Iris pigment epithelial cell (primary cell): ENCODE data around the gene ASTN2.

ENCODE experiments used
- DNase-seq: peaks from one replicate; pipeline ENCODE4 v3.0.0-alpha.2; 2011; ENCODE audit warnings: low read depth

The ASTN2 gene

DNA sequence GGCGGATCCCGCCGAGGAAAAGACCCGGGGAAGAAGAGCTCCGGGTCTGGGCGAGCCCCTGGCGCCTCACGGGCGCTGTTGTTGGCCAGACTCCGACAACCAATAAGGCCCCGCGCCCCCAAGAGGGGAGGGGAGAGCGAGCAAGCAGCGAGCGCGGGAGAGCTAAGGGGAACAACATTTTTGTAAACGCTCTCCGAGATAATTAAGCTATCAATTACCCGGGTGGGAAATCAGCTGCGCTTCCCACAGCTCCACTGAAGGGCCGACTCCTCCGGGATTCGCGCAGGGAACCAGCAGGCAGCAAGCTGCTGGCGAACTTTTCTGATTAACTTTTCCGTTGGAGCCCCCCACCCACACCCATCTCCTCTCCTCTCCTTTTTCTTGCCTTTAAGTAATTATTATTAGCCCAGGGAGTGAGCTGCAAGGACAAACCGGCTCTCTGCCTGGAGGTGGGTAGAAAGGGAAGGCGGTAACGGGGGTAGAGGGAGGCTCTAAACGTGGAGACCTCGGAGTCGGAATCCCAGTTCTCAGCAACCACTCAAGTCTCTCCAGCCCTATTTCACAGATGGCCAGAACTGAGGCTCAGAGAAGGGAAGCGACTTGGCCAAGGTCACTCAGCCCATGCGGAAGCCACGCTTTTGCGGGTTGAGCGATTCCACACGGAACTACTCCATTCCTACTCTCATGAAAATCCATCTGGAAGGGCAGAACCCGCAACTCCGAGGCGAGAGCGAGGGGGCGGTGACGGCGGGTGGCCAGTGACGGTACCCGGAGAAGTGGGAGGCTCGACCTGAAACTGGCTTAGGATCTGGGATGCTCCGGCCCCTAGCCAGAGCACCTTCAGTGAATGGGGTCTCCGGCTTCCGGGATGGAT lies 1.3 kb downstream of the ASTN2 start:
- DNase-seq: no peak

DNA sequence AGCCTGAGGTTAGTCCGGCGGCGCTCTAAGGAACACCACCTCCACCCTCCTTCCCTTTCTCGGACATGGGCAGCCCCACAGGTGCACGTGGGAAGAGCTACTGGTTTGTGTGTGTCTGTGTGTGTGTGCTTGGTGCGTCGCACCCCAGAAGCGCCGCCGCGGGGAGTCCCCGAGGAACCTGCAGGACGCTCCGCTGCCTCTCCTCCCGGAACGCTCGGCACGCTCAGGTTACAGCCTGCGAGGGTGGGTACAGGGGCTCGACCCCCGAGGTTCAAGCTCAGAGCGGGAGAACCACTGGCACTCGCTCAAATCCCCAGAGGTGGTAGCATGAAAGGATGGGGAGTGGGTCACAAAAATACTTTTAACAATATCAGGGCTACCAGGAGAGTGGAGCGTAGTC lies 2.0 kb downstream of the ASTN2 start:
- no peak for DNase-seq

DNA sequence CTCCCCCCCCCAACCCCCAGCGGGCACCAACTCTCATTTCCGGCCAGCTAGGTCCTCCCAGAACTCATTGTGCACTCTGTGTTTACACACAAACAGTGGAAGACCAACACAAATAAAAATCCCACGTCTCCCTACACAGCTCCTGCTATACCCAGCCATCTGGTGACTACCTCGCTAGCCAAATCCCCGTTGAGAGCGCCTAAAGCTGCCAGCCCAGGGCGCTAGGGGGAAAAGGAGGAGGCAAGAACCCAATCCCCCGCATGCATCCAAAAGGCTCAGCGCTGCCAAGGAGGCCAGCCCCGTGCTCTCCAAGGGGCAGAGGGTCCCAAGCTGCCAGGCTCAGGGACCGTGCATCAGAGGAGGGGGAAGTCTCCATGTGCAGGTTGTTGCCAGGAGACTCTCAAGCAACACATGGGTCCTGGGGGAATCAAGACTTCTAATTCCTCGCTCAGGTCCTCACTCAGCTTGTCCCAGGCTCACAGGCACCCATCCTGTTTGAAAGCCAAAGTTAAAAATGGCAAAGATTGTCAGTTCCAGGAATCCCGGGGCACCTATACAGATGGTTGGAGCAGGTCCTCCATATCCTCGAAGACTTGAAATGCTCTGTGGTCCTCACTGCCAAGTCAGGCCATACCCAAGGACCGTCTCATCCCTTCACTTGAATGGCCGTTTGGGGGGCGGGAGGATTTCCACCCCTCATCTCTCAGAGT lies 2.7 kb downstream of the ASTN2 start:
- no peak for DNase-seq

DNA sequence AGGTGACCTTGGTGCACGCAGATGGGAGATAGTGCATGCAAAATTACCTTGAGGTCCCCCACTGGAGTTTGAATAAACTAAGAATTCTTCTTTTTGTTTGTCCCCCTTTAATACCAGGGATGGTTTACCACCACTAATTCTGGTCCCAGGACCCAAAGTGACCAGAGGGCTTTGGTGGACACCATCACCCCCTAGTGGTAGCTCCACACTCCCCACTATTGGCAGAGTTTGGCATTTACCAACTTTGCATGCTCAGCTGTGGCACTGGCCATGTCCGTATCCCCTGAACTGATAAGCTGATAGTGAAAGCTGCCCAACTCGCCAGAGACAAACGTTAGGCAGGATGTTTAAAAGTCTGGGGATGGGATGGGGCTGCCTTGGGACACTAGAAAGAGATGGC lies 3.3 kb downstream of the ASTN2 start:
- peak; percentile 22 for DNase-seq

DNA sequence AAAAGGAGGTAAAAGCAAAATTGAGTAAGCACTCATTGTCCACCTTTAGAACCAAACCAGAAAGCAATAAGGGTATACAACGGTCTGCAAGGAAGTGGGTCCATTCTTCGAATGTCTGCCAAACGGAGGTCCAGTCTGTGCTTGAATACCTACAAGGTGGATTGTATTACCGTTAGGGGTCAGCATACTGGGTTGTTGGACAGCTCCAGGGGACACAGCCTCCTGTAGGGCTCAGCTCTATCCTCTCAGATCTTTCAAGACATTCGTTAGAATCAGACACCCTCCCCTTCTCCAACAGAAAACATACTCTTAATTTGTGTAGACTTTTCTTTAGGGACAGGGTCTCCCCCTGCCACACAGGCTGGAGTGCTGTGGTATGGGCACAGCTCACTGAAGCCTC lies 5.5 kb downstream of the ASTN2 start:
- DNase-seq: no peak

DNA sequence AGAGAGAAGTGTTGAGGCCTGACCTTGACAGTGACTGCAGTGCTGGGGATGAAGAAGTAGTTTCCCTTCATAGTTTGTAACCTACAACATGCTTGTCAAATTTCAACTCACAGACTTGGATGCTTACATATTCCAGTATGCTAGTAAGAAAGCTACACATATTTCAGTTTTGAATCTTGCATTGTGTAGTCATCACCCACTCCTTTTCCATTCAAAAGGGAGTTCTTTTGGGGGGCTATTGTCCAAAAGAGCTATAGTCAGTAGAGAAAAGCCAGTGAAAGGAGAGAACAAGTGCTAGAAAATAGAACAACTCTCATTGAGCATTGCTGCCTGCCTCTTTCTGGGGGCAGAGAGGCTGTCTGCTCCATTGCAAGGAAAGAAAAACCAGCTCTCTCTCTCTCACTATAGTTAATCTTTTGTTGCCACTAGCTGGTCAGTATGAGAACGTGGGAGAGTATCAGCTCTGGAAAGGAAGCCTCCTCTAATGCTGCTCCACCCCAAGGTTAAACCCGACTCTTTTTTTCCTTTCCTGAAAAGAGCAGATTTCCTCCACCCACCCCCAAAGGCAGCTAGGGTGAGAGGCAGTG lies 7.3 kb downstream of the ASTN2 start:
- DNase-seq: no peak

DNA sequence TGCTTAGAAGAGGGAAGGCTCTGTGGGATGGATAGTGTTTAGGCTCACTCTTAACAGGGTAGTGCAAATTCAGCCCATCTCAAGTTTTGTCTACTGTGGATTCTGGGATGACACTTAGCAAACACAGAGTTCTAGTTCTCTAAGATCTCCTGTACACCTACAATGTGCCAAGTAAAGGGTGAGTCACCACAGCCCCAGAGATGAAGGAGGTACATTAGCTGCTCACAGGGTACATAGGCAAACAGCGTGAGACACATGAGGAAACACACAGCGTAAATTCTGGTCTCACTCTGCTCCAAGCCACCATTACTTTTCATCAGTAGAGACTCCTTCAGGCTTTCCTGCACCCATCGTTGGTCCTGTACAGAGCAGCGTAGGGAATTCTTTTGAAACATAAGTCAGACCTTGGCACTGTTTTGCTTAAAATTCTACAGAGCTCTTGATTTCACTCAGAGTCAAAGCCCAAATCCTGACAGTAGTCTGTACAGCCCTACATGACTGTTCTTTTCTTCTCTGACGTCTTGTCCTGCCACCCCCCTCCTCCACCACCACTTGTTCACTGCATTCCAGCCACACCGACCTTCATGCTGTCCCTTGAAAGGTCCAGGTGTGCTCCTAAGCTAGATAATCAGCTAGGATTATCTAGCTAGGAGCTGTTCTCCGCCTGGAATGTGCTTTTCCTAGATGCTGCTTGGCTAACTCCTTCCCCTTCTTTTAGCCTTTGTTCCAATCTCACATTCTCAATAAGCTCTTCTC lies 8.7 kb downstream of the ASTN2 start:
- no peak for DNase-seq

DNA sequence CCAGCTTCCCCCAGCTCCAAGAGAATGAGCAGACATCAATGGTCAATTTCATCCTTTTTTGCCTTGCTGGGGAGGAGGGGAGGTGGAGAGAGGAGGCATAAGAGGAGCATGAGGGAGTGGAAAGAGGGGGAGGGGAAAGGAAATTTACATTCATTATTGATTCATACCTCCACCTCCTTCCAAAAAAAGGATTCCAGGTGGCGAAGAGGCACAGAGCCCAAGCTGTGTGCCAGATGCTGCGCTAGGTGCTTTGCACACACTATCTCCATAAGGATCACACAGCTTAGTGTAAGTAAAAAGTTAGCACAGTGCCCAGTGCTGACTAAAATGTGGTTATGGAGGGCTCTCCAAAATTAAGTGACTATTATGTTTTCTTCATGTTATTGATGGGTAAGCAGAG lies 11.0 kb downstream of the ASTN2 start:
- DNase-seq: no peak

DNA sequence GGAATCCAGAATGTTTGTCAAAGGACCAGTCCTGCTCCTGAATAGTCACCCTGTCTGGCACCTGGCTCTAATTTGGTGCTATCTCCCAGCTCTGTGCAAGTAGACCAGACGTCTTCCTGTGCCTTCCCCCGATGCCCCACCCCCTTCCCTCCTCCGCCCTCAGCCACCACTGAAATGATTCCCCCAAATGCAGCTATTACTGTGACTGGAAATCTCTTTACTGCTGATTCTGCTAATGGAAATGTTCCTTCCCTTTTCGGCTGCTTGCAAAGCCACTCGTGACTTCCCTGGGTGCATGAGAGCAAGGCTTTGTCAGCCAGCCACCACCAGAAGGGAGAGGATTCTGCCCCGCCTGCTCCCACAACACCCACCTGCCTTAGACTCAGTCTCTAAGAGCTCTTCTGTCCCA lies 11.4 kb downstream of the ASTN2 start:
- DNase-seq: no peak

DNA sequence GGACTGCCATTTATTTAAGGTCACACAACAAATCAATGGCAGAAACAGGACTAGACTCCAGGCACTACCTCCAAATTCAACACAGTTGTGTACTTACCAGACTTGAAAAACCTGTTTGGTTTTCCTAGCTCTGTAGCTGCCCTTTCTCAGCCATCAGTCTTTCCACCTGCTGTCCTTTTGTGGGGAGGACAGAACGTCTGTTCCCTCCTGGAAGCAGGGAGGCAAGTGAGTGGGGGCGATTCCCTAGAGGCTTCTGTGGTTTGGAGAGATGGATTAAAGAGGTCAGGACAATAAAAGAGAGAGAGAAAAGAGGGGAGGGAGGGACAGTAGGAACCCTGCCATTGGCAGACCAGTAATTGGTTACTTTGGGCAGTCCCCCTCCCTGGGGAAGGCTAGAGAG lies 14.7 kb downstream of the ASTN2 start:
- no peak for DNase-seq

DNA sequence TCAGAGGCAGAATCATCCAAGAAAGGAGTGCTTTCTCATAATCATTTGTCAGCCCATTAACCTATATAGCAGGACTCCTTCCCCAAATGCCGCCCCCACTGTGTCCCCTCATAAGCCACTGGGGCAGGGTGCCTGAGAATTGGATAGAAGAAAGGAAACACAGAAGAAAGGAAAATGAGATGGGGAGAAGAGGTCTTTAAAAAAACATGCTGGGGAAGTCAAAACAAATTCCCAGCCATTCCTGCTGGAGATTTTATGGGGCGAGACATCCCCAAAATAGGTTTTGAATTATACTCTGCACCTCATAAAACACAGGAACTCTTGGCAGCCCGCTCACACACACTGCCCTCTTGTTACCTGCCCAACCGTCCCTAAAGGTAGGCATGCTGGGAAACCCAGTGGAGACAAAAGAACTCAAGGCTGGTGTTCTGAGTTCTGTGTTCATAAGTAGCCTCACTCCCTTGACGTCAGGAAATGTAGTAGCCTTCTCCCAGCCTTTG lies 19.7 kb downstream of the ASTN2 start:
- DNase-seq: no peak

DNA sequence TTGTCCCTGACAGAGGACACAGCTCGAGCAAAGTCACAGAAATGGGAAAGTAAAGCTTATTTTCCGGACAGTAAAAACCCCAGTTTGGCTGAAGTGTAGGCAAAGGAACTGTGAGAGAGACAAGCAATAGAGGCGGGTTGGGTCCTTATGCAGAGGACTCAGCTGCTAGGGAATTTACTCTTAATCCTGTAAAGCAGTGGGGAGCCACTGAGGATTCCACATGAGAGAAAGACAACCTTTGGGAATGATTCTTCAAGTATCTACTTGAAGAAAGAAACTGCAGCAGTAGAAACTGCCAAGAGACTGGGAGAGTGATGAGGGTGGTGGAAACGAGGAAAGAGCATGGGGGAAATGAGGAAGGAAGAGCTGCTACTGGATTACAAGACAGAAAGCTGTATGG lies 20.2 kb downstream of the ASTN2 start:
- DNase-seq: no peak

DNA sequence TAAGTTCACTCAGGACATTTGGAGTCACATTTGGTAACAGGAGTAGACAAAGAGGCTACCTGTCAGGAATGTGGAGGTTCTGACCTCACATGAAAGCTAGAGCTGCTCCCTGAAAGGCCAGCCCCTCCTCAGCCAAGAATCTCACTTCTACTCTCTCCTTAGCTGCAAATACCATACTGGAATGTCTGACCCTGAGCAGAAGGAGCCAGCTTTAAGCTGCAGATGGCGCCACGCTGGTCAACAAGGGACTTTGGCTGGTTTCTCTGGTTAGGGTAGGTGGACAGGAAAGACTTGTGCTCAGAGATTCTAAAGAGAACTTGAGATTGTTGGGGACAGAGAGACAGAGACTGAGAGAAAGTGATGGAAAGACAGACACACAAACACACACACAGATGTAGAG lies 21.9 kb downstream of the ASTN2 start:
- no peak for DNase-seq

DNA sequence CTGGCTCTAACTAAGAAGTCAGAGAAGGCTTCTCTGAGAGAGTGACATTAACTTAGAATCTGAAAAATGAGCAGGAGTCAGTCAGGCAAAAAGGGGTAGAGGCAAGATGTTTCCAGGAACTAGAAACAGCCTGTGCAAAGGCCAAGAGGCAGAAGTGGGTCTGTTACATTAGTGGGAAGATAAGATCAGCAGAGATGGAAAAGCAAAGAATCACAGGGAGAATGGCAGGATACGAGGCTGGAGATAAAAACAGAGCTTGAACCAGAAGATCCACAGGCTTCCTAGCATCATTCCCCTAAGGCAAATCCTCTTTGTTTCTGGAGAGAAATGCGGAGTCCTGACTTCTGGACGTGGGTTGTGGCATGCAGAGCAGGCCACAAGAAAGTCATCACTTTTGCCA lies 27.4 kb downstream of the ASTN2 start:
- DNase-seq: no peak

DNA sequence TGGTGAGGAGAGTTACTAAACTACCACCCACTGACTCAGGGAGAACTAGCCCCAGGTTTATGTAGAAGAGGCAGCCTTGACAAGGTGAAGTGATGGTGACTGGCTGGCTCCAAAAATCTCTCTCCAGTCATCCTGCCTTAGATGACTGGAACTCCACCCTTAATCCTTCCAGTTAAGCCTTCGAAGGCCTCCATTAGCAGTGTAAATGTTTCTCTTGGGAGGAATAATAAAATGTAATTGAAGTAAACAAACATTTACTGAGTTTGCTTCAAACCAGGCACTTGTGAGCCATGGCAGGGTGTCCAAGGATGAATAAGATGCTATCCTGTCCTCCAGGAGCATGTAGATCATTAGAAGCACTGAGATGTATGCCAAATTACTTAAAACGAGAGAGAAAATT lies 35.5 kb downstream of the ASTN2 start:
- no peak for DNase-seq

DNA sequence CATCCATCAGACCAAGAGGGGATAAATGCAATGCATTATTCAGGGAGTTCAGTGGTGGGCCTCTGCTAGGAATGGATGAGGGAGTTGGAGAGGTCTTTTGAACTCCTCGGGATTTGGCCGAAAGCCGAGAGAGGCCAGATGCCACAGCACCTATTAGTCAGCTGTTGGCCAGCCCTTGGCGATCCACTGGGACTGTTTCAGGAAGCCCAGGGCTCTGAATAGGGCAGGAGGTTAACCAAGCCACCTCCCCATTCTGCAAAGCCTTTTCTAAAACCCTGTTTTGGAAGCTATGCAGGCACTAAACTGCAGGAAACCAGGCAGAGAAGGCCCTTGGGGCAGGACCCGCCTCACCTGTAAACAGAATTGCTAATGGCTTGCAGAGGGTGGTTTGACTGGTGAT lies 37.8 kb downstream of the ASTN2 start:
- no peak for DNase-seq

DNA sequence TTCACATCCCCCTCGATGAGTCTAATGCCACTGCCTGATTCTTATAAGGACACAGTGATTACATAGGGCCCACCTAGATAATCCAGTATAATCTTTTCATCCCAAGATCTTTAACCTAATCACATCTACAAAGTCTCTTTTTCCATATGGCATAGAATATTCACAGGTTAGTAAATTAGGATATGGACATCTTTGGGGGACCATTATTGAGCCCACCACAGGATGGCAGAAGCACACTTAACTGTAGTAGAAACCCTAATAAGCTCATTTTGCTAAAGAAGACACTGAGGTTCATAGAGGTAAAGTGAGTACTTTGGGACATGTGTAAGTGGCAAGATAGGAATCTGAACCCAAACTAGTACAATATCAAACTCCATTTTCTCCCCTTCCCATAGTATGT lies 38.9 kb downstream of the ASTN2 start:
- no peak for DNase-seq

DNA sequence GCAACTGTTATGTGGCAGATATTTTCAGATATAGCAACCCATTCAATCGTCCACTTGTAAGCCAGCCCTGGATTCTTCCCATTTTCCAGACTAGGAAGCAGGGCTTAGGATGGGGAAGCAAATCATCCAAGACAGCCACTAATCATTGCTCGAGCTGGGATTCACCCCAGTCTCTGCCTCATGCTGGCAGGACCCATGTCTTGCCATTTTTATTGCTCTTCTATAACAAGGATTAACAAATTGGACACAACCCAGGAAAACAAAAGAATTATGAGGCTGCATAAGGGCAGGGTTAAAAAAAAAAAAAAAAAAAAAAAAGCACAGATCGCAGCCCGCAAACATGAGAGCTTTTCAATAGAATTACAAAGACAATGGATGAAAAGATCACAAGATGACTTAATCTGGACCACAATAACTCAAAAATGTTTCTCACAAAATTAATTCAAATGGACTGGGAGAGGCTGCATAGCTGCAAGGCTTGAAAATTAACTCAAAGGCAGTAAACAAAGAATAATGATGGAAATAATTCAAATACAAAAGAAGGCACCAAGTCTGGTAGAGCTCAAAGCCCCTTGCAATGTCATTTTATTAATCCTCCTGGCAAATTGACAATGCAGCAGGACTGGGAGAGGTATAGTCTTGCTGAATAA lies 40.7 kb downstream of the ASTN2 start:
- no peak for DNase-seq

DNA sequence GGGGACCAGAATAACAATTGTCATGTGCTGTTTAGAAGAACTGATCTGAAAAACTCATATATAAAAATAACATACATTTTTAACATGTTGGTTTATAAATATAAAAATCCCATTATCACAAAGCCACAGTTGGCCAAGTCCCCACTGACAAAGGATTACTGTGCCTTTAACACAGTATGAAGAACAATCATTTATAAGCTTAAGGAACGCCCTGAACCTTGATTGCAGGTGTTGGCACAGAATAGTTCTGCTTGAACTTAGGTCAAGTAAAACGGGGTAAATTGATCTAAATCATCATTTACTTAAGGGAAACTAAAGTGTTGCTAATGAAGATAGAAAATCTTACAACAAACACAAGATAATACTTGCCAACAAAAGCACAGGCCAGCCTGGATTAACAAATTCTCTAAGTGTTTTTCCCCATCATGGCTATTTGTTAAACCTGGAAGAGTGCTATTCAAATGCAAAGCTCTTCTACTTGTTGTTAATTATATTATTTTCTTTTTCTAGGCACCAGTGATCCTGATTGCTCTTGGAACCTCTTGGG lies 46.1 kb downstream of the ASTN2 start:
- no peak for DNase-seq

DNA sequence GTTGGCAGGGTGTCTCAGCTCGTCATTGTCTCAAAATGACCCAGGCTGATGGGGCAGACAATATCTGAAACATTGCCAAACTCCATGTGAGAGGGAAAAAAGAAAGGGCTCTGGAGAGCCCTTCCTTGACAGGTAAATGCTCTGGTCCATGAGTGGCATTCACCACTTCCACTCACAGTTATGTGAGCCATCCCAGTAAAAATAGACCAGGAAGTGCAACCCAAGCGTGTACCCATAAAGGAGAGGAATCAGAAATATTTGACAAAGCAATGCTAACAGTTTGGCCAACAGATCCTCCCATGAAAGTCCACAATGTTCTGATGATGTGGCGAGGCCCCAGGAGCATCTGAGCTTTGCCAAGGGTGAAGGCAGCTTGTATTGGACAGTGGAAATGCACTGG lies 49.4 kb downstream of the ASTN2 start:
- no peak for DNase-seq

DNA sequence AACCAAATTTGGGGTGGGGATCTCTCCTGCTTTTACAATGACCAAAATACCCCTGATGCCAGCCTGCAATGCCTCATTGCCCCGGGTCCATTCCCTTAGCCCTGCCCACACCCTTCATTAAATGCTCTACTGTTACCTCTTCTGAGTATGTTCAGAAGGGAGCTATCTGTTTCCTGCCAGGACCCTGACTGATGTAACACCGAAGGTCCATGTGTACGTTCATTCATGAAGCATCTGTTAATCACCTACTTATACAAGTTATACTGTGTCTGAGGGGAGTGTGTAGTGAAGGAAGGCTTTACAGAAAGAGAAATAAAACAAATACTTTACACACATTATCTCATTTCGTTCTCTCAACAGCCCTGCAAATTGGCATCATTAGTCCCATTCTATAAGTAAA lies 51.9 kb downstream of the ASTN2 start:
- no peak for DNase-seq

DNA sequence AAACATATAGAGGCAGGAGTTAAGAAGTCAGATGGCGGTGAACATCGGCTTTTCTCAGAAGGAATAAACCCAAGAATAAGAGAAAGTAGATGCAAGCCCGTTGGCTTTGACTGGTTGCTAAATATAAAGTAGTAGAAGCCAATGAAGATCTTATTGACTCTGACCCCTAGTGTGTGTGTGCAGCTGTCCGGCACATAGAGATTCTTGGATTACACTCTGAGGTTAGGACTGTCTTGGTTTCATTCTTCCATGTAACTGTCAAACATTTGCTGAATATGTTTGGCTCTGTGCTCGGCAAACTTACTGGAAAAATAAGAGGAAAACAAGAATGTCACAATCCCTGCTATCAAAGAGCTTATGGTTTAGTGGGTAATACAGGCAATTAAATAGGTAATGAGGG lies 54.9 kb downstream of the ASTN2 start:
- no peak for DNase-seq
